ENCODE data around the gene USP49. TPM values are rescaled to one million over a fixed set of nuclear protein-coding genes. Genes with fewer than 3 reads are reported as not detected.
A peak's percentile ranks its signal among the peaks of the same experiment; 100 is the strongest.
"Not testable (repeated sequence)": the region's sequence is repeated elsewhere in the genome, so short reads cannot be mapped to it uniquely, and the experiment has no call there.

Gene USP49
- total RNA-seq, 1 experiment from 2014 or later: 2.9 TPM

DNA sequence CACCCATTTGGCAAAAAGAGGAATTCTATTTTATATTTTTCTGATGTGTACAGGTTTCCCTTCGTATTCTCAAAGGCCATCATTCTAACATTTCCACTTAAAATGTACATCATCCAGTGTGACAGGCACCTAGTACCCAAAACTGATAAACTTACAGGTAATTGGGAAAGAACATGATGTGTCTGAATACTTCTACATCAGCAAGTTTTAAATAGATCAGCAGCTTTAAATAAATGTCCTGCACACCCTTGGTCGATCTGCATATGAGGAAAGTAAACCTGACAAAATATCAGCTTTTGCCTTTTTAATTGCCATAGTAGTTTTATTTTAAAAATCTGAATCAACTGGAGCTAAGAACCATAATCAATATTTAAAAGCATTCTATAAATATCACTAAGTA, 81.2 kb downstream of the USP49 start:
- no peak for DNase-seq (ENCODE audit: low spot score)

DNA sequence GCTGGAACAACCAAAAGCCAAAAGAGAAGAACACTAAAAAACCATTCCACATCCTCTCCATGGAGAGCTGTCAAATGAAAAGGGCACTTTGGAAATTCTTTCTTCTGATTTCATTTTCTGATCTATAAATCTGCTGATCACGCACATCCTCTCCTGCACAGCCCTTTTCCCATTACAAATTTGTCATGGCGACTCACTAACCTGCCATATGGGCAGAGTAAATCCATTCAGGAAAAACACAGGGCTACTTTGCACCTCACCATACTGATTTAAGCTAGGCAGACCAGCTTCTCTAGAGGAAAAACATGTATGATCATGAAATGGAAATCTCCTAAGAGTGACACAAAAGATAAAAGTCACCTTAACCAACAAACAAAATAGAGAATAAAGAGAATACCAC, 81.7 kb downstream of the USP49 start:
- DNase-seq (ENCODE audit: low spot score): no peak

- DNase-seq (ENCODE audit: low spot score): not testable (repeated sequence)
These were observed 83.2 kb downstream of the USP49 start for GRCh38 chr6:41811946-41812345.

DNA sequence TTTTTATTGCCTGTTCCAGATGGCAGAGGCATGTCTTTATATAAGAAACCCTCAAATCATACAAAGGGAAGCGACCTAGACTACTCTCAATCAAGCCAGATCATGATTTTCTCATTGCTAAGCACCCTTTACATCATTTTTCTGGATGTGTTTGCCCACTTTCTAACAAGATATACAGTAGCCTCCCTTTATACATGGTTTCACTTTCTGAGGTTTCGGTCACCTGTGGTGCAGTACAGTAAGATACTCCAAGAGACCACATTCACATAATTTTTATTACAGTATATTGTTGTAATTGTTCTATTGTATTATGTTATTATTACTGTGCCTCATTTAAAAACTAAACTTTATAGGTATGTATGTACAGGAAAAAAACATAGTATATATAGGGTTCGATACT, 84.1 kb downstream of the USP49 start:
- no peak for DNase-seq (ENCODE audit: low spot score)

- DNase-seq (ENCODE audit: low spot score): no peak
These were observed 89.1 kb downstream of the USP49 start for GRCh38 chr6:41805830-41806774.

DNA sequence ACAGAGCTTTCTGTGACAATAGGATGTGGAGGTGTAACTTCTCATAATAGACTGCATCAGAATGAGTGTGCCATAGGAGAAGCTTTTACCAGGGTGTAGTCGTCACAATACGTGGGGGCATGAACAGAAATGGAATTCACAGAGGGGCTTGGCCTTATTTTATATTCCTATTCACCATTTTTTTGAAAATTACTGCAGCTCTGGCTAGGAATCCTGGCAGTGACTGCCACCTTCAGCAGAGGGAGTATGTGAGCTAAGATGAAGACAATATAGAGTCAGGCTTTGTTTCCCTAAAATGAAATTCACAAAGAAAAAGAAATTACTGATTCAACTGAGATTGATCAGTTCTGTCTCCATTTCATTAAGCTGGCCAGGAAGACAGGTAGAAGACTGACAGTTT, 93.8 kb downstream of the USP49 start:
- DNase-seq (ENCODE audit: low spot score): peak; percentile 51

DNA sequence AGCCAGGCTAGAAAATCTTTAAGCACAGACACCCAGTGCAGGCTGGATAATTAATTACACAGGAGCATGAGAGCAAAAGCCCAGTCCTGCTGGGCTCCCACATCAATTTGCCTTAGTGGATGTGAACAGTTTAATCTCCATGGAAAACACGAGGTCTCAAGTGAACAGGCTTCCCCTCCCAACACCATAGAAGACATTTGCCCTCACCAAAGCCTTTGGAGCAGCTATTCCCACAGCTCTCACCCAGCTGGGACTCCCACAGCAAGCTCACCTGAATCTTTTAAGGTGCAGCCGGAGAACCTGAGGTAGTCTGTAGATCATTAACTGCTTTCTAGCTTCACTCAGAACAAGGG, 95.6 kb downstream of the USP49 start:
- DNase-seq (ENCODE audit: low spot score): no peak

- no peak for DNase-seq (ENCODE audit: low spot score)
These were observed 96.1 kb downstream of the USP49 start for GRCh38 chr6:41798901-41799558.

DNA sequence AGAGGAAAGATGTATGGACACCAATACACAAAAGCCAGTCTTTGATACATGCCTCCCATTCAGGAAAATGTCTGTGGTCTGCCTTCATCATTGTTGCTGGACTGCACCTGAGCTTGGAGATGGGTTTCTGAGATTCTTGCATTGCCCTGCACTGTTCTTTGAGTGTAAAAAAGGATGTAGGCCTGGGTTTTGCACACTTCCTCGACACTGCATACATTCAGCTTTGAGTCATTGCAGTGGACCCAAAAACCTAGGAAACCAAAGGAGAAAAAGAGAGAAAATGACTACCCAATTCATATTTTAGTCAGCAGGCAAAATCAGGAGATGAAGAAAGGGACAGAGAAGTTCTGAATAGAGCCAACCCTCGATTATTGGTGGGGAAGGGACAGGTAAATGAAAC, 98.7 kb downstream of the USP49 start:
- no peak for DNase-seq (ENCODE audit: low spot score)

GRCh38 chr6:41791984-41792383, 103.2 kb downstream of the USP49 start:
- DNase-seq (ENCODE audit: low spot score): no peak

- no peak for DNase-seq (ENCODE audit: low spot score)
These were observed 103.9 kb downstream of the USP49 start for GRCh38 chr6:41791305-41791704.

- DNase-seq (ENCODE audit: low spot score): no peak
These were observed 105.1 kb downstream of the USP49 start for GRCh38 chr6:41790045-41790444.

- DNase-seq (ENCODE audit: low spot score): no peak
These were observed 105.8 kb downstream of the USP49 start for GRCh38 chr6:41789390-41789724.

DNA sequence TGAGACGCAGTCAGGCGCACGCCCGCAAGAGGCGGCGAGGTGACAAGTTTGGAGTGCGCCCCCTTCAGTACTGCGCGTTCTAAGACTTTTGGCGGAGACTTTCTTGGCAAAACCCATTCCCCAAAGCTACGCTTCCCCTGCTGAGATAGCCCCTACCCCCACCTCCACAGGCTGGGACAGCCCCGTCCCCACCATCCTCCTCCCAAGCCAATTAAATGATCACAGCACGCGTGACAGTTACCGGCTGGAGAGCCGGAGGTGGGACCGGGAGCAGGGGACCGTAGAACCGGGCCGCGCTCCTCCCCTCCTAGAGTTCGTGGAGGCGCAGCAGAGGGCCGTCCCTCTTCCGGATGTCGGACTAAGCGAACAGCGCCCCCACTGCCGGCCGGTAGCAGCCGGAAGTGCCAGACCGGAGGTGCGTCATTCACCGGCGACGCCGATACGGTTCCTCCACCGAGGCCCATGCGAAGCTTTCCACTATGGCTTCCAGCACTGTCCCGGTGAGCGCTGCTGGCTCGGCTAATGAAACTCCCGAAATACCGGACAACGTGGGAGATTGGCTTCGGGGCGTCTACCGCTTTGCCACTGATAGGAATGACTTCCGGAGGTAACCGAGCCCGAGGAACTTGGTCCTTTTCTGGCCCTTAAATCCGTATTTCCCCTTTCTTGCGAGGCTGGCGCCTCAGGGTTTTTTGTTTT, 107.8 kb downstream of the USP49 start, which contains the start of gene TOMM6:
TOMM6 (plus strand) TSS at position 476 of the 699 bp plus-strand sequence; CDS start at position 480, 4 bp downstream.
- DNase-seq (ENCODE audit: low spot score): peak; percentile 95

GRCh38 chr6:41786451-41787218, 108.5 kb downstream of the USP49 start:
- peak; percentile 84 for DNase-seq (ENCODE audit: low spot score)

GRCh38 chr6:41785689-41786450, 109.3 kb downstream of the USP49 start:
- no peak for DNase-seq (ENCODE audit: low spot score)

GRCh38 chr6:41785254-41785653, 109.9 kb downstream of the USP49 start:
- DNase-seq (ENCODE audit: low spot score): no peak

- peak; percentile 86 for DNase-seq (ENCODE audit: low spot score)
These were observed 110.5 kb downstream of the USP49 start for GRCh38 chr6:41784581-41785171.

DNA sequence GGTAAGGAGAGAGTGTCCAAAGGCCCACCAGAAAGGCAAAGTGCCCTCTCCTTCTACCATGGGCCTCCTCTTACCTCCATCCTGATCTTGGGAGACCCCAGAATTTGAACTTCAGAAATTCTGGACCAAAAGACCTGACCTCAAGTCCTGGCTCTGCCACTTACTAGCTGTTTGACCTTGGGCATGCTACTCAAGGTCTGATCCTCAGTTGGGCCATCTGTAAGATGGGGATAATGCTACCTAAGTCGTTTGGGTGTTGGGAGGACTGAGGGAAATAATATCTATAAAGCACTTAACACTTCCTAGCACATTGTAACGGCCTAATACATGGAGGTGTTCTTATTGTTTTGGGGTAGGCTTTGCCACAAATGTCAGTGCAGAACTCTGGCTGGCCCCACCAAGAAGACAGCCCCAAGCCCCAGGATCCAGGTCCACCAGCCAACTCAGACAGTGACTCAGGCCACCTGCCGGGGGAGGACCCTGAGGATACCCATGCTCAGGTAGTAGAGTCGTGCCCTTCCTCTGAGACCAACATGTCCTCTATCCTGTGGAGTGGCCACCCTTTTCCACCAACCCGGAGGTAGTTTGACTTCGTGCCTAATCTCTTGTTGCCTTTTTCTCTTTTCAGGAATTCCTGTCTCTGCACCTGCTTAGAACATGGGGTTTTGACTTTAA, 111.9 kb downstream of the USP49 start:
- DNase-seq (ENCODE audit: low spot score): no peak

- peak; percentile 50 for DNase-seq (ENCODE audit: low spot score)
These were observed 113.8 kb downstream of the USP49 start for GRCh38 chr6:41781366-41781730.

Measured in HT-29 (cell line).